IPS-18c (cell line): ENCODE measurements around the gene VDAC1.

ENCODE experiments used
- H3K4me3 ChIP-seq: 2 replicates; pipeline ENCODE4 v1.7.0; 2013; ENCODE audit warnings: low read depth, mild to moderate bottlenecking, low read length, moderate library complexity; ENCODE audit not compliant: insufficient read depth
- H3K9me3 ChIP-seq: one replicate; pipeline ENCODE4 v1.6.1; 2013; ENCODE audit warnings: mild to moderate bottlenecking, low read length, moderate library complexity; ENCODE audit not compliant: control insufficient read depth, insufficient read depth

The VDAC1 gene

DNA sequence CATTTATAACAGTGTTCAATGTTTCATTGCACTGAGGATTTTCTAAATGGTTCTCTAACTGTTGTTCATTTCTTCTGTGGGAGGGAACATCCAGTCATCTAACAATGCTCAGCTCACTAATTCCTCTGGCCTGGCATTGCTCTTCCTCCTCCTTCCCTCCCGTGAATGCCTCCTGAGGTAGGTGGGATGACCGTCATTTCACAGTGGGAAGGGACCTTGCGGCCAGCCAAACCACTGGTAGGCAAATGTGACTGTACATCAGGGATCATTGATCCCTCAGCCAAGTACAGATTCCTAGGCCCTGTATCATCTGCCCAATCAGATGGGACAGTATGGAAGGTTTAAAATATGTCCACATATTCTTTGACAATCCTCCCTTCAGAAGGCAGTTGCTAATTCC, 23.7 kb upstream of the VDAC1 start:
- no peak overlapping the region for H3K4me3 ChIP-seq

DNA sequence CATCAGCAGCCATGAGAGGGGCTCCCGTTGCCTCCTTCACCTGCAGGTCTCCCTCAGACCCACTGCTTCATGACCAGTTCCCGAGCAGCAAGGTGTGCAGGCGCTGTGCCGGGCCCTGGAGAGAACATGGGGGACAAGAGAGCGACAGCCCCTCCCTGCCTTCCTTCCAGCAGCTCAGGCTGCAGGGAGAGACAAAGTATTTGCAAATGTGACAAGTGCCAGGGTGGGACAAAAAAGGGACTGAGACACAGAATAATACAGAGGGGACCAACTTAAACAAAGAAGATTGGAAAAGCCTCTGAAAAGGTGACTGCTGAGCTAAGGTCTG, 22.5 kb upstream of the VDAC1 start:
- H3K9me3 ChIP-seq = no peaks in the 10 kb centered on the region
- no peak overlapping the region for H3K4me3 ChIP-seq

More for the DNA sequence above, 23.7 kb upstream of the VDAC1 start:
- no peaks in the 10 kb centered on the region for H3K9me3 ChIP-seq

DNA sequence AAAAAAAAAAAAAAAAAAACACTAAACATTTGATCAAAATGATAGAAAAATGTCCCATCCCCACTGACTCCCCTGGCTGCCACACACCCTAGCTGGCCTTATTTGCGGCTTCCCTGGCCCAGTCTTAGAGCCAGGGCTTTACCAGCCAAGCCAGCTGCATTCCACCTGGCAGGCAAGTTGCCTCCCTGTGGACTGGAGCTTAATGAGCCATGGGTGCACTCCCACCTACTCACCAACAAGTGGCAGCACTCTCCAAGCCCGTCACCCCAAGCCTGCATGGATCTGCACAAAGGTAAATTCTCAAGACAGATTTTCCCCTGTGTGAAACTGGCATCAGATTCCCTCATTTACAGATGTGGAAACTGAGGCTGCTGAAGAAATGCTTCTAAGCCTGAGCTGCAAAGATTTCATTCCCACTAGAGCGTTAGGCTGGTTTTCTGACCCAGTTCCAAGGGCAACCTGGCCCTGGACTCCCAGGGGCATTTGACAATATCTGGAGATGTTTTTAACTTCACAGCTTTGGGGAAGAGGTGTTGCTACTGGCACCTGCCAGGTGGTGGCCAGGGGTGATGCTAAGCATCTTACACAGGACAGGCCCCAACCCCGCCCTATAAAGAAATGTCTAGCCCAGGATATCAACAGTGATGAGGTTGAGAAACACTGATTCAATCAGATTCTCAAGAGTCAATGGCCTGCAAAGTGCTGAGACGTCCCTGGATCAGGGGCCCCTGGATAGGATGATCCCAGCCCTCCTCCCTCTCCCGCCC, 21.9 kb upstream of the VDAC1 start:
- no peaks in the 10 kb centered on the region for H3K9me3 ChIP-seq
- H3K4me3 ChIP-seq = no peak overlapping the region

DNA sequence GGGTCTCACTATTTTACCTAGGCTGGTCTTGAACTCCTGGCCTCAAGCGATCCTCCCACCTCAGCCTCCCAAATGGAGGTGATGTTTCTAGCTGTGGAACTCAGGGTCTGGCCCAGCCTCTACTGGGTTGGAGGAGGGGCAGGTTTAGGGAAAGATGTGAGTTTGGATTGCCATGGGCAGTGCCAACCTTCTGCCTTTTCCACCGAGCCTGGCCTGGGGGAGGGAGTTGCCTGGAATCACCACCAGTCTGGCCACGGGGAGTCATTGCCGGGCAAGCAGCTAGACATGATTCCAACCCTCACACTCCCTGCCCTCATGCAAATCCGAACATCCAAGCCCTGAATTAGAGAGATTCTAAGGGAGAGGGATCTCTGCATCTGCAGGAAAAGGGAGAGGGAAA, 21.0 kb upstream of the VDAC1 start:
- no peaks in the 10 kb centered on the region for H3K9me3 ChIP-seq
- H3K4me3 ChIP-seq = no peak overlapping the region

DNA sequence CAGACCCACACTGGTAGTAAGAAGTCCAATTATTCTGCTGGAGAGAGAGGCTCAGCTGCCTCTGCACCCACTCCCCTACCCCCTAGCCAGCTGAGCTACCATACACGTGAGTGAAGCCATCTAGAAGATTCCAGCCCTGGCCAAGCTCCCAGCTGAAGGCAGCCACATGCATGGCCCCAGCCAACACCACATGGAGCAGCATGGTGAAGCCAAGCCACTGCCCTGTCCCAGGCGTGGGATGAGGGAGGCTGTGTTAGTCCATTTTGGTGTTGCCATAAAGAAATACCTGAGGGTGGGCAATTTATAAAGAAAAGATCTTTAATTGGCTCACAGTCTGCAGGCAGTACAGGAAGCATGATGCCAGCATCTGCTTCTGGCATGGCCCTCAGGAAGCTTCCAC, 20.0 kb upstream of the VDAC1 start:
- no peak overlapping the region for H3K4me3 ChIP-seq
- no peaks in the 10 kb centered on the region for H3K9me3 ChIP-seq

DNA sequence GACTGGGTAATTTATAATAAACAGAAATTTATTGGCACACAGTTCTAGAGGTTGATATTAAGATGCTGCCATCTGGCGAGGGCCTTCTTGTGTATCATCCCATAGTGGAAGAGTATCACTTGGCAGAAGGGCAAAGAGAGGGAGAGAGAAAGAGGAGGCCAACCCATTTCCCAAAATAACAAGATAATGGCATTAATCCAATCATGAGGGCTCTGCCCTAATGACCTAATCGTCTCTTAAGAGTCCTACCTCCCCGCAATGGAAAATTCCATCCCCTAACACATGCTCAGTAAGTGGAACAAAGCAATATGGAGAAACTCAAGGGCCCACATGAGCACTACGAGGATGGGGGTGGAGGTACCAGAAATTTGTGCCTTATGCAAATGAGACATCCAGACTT, 17.6 kb upstream of the VDAC1 start:
- H3K4me3 ChIP-seq = no peak overlapping the region
- H3K9me3 ChIP-seq = no peaks in the 10 kb centered on the region

DNA sequence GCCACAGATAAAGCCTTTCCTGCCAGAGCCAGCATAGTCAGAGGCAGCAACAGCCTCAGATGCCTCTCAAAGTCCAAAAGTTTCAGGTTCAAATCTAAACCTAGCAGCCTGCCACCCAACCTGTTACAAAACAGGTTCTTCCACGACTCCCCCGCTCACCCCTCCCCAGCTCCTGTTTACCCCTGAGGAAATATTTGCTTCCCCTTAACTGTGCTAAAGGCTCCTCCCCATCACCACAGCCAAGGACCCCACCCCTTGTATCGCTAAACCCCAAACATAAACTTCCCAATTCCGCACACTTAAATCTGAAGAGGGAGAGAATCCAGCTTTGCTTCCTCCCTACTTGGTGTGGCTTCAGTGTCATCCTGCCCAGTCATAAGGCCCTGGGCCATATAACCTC, 15.4 kb upstream of the VDAC1 start:
- no peak overlapping the region for H3K4me3 ChIP-seq

DNA sequence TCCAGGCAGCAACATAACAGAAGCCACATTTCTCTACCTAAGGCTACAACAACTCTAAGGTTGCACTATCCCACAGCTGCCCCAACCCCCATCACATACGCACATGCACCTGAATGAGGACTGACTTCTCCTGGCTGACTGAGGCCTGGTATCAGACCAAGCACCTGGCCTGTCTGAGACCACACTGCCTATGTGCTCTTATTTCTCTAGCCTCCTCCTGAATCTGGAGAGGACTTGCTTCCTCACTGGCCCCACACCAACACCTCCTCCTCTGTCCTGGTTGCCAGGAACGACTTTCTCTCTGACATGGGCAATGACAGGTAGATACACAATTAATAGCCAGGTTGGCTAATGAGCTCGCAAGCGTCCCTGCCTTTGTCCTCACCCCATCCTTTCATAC, 14.9 kb upstream of the VDAC1 start:
- H3K4me3 ChIP-seq = no peak overlapping the region

More for the DNA sequence above, 15.4 kb upstream of the VDAC1 start:
- no peaks in the 10 kb centered on the region for H3K9me3 ChIP-seq

DNA sequence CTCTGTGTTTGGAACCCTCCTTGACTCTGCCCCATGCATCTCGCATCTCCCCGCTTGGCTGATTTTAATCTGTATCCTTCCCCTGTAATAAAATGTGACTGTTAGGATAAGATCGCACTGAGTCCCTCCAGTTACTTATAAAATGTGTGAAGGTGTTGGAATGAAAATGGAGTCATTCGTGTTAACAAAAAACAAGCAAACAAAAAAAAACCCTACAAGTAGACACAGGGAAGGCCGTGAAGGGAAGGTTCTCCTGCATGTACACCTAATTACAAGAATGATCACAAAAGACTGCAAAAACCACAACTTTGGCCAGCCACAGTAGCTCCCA, 14.2 kb upstream of the VDAC1 start:
- Histone ChIP-seq H3K9me3 (no peaks in the 10 kb centered on the region), H3K4me3 (no peak overlapping the region)

More for the DNA sequence above, 14.9 kb upstream of the VDAC1 start:
- H3K9me3 ChIP-seq = no peaks in the 10 kb centered on the region

DNA sequence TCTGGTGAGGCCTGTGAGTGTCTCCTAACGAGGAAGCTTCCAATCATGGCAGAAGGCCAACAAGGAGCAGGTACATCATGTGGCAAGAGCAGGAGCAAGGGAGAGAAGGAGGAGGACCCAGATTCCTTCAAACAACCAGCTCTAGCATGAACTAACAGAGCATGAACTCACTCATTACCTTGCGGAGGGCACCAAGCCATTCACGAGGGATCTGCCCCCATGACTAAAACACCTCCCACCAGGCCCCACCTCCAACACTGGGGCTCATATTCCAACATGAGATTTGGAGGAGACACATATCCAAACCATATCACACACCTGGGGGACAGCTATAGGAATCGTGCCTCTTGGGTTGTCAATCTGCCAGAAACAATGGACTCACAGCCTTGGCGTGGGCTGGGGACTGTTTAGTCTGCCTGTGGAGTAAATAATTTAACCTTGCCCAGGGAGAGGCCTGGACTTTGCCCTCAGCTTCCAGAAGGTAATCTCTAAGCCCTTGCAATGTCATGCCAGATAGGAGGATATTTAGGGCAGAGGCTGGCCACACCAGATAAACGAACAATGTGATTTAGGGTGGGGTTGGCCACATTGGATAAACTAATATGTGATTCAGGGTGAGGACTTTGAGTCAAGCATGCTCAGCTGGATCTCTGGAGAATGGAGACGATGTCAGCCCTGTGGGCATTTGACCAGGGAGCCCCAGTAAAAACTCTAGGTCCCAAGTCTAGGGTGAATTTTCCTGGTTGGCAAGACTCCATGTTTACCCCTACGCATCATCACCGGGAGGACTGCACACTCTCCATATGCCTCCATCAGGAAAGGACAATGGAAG, 13.6 kb upstream of the VDAC1 start:
- no peaks in the 10 kb centered on the region for H3K9me3 ChIP-seq

DNA sequence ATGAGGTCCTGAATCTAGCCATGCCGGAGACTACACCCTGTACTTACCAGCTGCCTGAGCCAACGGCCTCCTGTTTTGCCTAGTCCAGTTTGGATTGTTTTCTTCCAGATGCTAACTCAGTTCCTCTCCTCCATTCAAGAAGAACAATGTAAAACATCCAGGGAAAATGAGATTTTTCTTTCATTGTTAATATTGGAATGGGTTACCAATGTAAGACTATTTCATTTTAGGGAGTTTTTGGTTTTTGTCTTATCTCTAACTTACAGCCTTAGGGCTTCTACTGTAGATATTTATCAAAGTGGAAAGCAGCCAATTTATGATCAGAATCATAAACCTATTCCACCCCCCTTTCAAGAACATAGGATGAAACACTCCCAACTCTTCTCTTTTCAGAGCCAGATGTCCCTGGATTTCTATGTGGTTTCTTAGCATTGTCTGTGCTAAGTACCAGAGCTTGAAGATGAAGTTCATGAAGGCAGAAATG, 3.5 kb upstream of the VDAC1 start:
- H3K9me3 ChIP-seq = no peaks in the 10 kb centered on the region
- no peak overlapping the region for H3K4me3 ChIP-seq

More for the DNA sequence above, 13.6 kb upstream of the VDAC1 start:
- H3K4me3 ChIP-seq = no peak overlapping the region

DNA sequence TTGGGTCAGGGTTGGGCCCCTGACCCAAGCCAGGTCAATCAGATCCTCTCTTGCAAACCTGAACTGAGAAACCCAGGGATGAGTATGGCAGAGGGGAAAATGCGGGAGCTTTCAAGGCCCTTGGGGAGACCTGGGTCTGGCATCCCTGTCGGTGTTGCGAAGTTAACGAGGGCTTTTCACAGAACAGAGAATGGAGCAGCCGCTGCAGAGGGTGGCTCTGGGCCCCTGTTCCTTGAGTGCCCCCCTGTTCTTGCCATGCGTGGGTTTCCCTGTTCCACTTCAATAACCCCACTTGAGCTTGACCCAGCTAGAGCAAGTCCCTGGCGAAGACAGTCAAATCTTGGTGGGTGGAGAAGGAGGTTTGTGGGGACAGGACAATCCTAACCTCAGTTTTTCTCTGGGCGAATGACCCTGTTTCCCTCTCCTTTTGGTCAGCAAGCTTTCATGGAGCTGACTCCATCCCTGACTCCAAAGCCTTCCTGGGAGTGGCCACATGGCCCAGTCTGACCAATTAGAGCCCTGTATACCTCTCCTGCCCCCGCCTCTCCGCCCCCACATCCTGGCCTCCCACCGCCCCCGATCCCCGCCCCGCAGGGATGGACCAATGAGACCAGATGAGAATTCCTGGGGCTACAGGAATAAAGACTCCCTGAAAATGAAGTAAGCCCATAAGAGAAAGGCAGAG, 2.9 kb upstream of the VDAC1 start:
- Histone ChIP-seq H3K9me3 (no peaks in the 10 kb centered on the region), H3K4me3 (no peak overlapping the region)

DNA sequence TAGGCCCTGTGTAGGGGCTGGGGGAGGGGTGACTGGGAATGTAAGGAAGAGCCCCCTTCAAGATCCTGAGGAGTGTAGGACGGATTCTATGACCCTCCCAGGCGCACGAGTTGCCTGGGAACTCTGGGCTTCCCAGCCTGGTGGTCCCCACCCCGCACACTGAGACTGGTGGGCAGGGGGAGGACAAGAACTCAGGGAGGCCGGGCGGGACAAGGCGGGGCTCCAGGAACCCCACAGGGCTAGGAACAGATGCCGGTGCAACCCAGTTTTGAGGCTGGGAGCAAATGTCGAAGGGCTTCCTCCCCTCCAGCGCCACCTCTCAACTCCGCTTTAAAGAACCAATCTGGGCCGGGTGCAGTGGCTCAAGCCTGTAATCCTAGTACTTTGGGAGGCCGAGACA, 1.3 kb upstream of the VDAC1 start:
- Histone ChIP-seq H3K4me3 (peak overlapping the region; percentile 95; the same call in 1 of the 2 replicates), H3K9me3 (no peaks in the 10 kb centered on the region)

DNA sequence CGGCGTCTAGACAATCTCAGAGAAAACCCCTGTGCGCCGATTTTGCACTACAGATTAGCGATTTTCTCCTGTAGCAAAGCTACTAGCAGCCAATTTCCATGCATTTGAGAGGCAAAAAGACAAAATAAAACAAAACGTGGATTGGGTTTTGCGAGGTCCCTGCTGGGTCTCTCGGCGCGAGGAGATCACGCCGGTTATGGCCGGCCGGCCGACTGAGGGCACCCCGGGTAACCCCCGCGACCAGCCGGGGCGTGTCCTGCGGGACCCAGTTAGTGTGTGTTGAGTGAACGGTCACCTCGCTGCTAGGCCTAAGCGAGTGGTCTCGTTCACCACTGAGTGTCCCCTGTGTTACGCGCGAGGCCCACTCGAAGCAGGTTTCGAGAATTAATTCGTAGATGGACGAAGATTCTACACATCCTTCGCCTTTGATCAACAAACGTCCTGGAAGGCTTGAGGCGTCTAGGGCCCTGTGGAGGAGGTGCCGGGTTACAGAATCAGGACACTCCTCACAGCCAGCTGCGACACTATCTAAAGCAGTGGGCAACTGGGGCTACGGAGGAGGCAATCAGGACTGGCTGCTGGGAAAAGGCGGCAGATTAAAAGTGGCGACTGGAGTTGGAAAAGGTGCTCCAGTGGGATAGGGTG, 764 bp upstream of the VDAC1 start:
- Histone ChIP-seq H3K9me3 (no peaks in the 10 kb centered on the region), H3K4me3 (peak overlapping the region; percentile 95)

DNA sequence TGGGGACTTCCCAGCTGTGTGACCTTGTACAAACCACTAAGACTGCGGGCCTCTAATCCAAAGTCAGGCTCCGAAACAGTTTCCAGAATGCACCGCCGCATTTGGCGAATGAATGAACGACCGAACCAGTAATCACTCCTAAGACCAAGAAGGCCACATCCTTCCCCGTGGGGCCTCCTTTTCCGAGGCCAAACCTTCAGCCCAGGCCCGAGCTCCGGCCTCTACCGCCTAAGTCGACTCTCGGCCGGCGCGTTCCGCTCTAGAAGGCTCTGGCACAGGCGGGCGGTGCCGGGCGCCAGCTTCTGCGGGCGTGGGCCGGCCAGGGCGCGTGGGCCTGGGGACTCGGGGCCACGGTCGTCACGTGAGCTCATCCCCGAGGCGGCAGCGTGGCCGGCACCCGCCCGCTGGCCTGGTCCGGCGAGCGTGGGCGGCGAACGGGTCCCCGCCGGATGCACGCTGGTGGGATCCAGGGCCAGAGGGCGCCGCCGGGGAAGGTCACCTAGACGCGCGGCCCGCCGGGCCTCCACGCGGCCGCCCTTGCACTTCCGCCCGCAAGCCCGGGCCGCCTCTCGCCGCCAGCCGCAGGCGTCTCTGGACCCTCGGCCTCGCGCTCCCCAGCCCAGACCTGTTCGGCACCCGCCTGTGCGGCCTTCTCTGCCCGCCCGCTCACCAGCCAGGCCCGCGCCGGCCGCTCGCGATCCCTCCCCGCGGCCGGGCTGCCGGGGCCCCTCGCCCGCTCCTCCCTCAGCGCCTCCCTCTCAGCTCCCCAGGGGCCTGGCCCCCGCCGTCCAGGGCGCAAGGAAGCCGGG, 754 bp downstream of the VDAC1 start:
- H3K9me3 ChIP-seq = no peaks in the 10 kb centered on the region
- H3K4me3 ChIP-seq = peak overlapping the region; percentile 95

DNA sequence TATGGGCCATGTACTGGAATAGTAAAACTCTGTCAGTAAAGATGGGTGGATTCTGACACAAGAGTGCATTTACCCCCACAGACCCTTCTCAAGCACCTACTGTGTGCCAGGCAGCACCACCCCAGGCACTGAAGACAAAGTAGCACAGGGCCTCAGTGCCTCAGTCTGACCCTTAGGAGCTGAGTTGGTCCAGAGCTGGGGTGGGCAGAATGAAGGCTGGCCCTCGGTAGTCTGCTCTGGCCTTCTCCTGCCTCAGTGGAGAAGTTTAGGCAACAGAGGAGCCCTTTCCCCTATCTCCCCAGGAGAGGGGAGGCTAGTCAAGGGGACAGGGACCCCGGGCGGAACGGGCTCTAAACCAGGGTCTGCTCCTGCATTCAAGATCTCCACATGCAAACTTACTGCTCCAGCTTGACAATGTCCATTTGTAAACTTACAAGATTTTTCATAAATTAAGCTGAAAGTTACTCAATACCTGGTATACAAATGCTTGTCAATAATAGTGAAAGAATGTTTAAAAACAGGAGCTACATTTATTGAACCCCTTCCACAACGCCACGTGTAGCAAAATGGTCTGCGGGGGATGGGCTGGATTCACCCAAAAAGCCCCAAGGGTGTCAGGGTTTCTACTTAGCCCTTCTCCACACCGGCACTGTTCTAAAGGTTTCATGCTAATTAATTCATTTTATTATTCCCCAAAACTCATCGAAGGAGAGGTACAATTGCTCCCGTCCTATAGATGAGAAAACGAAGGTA, 1.5 kb downstream of the VDAC1 start:
- no peaks in the 10 kb centered on the region for H3K9me3 ChIP-seq

More for the DNA sequence above, 1.5 kb downstream of the VDAC1 start:
- H3K4me3 ChIP-seq = peak overlapping the region; percentile 95
